ENCODE measurements around the gene HSPB1.
"Not testable (repeated sequence)": the region's sequence is repeated elsewhere in the genome, so short reads cannot be mapped to it uniquely, and the experiment has no call there.

The HSPB1 gene

DNA sequence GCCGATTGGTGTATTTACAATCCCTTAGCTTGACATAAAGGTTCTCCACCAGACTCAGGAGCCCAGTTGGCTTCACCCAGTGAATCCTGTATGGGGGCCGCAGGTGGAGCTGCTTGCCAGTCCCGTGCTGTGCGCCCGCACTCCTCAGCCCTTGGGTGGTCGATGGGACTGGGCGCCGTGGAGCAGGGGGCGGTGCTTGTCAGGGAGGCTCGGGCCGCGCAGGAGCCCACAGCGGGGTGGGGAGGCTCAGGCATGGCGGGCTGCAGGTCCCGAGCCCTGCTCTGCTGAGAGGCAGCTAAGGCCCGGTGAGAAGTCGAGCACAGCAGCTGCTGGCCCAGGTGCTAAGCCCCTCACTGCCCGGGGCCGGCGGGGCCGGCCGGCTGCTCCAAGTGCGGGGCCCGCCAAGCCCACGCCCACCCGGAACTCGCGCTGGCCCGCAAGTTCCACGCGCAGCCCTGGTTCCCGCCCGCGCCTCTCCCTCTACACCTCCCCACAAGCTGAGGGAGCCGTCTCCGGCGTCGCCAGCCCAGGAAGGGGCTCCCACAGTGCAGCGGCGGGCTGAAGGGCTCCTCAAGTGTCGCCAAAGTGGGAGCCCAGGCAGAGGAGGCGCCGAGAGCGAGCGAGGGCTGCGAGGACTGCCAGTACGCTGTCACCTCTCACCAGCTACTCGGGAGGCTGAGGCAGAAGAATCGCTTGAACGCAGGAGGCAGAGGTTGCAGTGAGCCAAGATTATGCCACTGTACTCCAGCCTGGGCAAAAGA lies 7.0 kb downstream of the HSPB1 start:
- not testable (repeated sequence) for DNase-seq

DNA sequence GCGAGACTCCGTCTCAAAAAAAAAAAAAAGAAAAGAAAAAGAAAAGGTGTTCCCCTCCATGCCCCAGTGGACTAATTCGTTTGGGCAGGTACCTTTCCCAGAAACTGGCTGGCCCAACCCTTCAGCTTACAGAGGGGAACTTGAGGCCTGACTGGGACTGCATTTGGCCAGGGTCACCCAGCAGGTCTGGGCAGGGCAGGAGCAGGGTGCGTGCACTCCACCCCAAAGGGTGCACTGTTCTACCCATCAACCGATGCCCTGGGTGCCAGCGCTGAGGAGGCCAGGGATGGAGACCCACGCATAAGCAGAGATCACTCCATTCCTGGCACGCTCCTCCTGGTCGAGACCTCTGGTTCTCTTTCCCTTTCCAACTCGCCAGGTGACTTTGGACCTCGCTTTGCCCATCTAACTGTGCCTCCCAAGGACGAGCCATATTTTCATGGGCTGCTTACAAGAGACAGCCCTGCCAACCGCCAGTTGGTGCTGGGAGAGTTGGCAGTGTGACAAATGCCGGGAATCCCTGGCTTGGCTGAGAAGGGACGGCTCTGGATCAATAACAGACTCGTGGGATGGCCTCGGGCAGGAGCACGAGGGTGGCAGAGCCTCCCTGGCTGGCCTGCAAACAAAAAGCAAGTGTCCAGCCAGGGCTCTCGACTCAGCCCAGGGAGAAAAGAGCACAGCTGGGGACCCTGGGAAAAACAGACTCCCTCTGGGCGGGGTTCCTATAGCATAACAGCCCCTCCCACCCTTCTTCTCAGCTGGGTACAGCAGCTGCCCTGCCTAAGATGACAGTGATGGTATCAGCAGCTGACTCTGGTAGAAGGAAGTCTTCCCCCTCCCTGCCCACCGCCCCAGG lies 7.9 kb downstream of the HSPB1 start:
- no peak for DNase-seq

DNA sequence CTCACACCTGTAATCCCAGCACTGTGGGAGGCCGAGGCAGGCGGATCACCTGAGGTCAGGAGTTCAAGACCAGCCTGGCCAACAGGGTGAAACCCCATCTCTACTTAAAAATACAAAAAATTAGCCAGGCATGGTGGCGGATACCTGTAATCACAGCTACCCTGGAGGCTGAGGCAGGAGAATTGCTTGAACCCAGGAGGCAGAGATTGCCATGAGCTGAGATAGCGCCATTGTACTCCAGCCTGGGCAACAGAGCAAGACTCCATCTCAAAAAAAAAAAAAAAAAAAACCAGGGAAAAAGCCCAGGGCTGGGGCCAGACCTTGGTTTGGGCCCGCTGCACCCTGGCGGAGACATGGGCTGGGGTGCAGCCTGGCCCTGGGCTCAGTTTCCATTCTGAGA lies 9.4 kb downstream of the HSPB1 start:
- DNase-seq: not testable (repeated sequence)

DNA sequence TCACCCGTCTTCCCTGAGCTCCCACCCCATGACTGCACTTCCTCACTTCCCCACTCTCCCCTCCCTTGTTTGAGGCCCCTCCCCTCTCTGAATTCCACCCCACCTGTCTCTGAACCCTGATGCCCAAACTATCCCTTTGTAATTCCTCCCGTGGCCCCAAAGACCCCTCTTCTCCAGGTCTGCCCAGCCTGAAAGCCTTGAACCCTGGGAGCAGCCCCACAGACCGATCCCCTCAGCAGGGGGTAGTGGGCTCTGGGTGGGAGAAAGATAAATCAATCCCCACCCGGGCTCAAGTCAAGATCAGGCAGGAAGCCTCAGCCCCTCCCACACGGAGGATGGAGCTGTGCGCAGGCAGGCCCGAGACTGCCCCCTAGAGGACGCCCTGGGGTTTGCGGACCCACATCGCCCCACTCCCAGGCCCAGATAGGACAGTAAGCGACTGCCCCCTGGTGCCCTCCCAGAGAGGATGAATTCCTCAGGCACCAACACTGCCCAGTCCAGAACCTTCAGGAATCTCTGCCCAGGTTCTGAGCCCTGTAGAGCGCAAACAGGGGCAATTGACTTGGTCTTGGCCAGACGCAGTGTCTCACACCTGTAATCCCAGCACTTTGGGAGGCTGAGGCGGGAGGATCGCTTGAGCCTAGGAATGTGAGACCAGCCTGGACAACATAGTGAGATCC lies 11.7 kb downstream of the HSPB1 start:
- peak; percentile 98 for DNase-seq

DNA sequence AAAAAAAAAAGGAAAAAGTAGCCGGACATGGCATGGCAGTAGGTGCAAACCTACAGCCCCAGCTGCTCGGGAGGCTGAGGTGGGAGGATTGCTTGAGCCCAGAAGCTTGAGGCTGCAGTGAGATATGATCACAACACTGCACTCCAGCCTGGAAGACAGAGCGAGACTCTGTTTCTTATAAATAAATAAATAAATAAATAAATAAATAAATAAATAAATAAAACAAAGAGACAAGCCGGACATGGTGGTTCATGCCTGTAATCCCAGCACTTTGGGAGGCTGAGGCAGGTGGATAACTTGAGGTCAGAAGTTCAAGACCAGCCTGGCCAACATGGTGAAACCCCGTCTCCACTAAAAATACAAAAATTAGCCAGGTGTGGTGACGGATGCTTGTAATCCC lies 12.3 kb downstream of the HSPB1 start:
- DNase-seq: not testable (repeated sequence)

DNA sequence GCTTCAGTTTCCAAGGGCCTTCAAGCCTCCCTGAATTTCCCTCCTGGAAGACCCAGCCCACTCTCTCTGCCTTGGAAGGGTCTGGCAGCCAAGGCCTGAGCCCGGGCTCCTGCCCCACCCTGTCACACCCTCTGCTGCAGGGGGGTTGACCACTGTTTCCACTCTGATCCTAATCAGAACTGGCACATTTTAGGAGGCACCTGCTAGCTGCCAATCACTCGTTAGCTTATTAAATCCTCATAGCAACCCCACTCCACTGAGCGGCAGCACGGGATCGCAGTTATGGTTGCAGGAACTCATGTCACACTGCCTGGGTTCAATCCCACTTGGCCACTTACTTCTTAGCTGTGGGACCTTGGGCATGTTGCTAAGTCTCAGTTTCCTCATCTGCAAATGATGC lies 12.9 kb downstream of the HSPB1 start:
- DNase-seq: no peak

DNA sequence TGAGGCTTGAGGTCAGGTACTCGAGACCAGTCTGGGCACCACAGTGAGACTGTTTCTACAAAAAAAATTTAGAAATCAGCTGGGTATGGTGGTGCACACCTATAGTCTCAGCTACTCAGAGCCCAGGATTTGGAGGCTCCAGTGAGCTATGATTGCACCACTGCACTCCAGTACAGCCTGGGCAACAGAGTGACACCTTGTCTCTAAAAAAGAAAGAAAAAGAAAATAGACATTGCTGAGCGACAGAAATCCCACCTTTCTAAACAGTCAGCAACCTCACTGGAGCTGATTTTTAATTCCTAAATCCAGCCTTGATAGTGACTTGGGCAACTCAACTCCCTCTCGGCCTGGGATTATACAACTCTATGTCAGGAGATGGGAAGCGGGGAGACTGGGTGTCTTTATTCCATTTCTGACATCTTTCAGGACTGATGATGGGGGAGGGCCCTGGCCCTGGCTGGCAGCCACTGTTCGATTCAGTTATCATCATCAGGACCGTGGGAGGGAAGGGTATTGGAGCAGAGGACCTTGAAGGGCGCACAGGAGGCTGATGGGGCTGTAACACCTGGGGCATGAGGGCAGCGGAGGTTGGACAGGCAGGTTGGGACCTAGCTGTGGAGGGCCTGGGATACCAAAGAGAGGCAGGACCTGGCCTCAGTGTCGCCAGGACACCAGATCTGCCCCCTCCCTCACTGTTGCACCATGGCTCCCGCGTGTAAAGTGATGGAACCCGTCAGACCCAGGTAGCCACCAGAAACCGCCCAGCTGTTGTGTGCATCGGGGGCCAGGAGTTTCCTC lies 14.7 kb downstream of the HSPB1 start:
- DNase-seq: no peak

DNA sequence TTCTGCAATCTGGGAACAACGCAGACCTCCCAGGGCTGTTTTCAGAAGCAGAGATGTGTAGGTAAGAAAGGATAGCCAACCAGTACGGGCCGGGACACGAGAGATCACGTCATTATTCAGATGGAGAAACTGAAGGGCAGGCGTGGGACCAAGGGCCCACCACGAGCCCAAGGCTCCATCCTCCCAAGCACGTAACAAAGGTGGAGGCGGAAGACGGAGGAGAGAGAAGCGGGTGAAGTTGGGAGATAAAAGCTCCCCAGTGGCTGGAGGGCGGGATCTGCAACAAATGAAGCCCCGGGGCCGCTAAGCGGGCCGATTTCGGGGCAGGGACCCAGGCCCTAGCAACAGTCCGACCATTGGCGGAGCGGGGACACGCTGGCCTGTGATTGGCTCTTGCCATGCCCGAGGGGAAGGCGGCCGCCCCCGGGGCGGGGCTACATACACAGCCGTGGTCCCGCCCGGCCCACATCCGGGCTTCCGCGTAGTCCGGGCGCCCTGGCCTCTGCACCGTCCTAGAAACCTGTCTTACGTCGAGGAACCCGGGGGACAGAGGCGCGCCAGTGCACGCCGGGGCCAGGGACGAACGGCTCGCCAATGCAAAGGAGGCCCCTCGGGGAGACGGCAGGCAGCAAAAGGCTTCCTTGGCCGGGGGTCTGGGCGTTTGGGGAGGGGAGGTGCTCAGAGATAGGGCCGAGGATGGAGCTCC lies 15.5 kb downstream of the HSPB1 start:
- peak; percentile 98 for DNase-seq

DNA sequence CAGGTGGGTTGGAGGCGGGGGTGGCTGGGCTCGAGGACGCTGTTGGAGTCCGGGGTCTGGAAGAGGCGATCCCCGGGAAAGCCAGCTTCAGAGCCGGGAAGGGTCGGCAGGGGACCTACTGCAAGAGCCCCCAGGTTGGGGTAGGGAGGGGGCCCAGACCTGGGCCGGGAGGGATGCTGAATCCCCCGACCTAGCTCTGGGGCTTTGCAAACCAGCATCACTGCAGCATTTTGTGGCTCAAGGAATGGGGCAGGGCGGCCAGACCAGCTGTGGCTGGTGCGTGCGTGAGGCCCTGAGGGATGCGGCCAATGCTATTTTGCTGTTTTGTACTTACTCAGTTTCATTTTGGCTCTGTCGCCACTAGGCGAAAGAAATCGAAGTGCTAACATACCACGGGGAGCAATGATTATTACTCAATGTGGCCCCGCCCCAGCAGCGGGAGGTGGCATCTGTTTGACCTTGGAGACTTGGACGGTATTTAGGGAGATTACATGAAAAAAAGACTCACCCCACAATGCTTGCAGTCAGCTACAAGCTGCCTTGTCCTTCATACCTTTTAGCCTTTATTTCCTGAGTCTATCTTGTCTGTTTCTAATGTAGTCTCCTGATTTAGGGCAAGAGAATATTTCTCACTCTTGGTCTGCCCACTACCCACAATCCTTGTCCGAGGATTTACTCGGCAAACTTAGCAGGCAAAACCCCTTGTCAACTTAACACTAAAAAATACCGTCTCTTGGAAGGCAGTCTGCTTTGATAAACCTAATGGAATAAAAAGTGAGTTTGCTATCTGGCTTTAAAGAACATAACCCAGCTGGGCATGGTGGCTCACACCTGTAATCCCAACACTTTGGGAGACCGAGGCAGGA lies 16.2 kb downstream of the HSPB1 start:
- peak; percentile 71 for DNase-seq

DNA sequence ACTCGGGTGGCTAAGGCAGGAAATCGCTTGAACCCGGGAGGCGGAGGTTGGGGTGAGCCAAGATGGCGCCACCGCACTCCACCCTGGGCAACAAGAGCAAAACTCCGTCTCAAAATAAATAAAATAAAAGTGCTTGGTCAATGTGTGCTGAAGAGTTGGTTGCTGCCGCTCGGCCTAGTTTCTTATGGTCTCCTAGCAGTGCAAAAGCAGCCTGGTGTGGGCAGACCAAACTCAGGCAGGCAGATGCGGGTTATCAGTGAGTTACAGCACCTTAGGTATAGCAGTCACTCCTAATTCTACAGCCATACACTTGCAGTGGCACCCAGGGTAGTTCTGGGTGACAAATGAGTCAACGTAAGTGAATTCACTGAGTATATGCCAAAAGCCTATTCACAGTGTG lies 22.6 kb downstream of the HSPB1 start:
- no peak for DNase-seq

DNA sequence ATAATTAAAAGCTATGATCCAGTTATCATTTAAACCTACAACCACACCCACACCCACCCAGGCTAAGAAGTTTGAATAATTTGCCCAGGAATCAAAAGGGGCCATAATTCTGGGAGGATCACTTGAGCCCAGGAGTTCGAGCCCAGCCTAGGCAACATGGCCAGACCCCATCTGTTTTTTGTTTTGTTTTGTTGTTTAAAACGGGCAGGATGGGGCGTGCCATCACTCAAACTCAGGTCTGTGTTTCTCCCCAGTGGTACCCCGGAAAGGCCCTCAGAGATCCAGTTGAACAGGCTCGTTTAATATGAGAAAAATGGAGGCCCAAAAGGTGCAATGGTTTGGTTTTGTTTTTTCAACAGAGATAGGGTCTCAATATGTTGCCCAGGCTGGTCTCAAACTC lies 23.3 kb downstream of the HSPB1 start:
- DNase-seq: no peak

DNA sequence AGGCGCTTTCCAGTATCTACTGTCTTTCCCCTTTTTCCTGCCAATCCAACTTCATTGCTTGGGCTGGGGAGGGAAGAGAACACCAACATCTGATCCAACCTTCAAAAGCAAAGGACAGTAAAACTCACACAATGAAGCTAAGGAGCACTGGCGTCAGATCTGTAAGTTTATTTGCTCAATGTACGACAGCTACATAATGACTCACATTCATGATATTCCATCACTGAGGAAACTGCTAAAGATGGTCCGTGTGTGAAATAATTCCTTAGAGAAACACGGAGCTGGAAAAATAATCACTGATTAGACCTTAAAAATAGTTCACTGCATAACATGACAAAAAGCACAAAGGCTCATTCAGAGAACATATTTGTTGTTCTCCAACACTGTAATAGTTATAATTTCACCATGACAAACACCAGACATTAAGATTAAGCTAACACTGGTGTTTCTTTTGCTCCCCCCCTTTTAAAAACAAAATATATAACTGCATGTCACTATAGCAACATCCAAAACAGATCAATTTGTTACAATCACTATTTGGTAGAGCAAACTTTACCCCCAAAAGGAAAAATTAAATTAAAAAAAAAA lies 24.3 kb downstream of the HSPB1 start:
- DNase-seq: no peak

DNA sequence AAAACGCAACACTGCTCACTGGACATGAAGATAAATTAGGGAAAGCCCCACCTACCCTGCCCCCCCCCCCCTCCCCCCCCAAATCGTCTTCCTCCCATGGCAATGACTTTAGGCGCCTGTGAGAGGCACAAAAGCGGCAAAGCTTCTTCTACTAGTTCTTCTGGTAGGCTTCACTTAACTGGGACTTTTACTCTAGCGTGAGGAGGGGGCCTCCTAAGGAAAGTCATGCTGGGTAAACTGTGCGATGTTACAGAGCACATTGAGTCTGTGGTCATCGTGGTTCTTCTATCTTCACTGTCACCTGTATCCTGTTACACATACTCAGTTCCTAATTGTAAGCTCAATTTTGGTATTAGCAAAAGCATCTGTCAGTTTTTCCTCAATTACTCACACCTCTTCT lies 25.1 kb downstream of the HSPB1 start:
- DNase-seq: no peak

DNA sequence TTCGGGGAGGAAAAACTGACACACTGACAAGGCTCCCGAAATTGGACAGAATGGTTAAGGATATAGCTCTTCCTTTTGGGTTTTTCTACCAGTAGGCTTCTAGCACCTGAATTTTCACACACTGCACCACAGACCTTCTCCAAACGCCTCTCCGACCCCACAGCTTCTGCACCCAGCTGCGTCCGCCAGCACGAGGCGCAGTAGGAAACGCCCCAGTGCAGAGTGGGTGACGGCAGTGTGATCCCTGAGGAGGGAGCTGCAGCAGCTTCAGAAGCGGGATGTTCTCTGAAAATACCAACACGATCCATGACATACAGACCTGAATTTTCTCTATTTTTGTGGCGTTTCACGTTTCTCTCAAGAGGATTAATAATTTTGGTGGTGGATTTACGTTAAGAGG lies 25.9 kb downstream of the HSPB1 start:
- DNase-seq: no peak

DNA sequence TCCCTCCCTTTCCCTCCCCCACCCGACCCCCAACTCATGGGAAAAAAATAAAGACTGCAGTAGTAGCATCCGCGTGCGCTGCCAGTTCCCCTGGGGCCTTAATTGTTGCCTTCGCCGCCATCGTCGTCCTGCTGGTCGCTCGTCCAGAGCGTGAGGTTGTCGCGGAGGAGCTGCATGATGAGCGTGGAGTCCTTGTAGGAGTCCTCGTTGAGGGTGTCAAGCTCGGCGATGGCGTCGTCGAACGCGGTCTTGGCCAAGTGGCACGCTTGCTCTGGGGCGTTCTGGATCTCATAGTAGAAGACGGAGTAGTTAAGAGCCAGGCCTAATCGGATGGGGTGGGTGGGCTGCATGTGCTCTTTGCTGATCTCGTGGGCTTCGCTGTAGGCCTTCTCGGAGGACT lies 27.0 kb downstream of the HSPB1 start:
- DNase-seq: no peak

DNA sequence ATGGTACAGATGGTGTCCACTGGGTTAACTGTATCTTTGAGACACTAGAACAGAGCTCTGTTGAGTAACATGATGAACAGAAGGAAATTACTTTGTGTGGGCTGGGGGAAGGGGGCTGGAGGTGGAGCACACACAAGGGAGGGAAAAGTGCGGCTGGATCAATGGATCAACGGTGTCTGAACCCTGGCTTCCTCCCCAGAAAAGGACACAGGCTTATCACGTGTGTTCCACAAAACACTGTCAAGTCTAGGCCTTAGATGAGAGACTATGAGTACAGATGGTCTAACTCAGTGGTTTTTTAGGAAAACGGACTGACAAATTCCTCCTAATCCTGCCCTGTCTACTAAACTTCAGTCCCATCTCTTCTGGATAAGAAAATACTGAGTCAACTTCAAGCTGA lies 27.8 kb downstream of the HSPB1 start:
- no peak for DNase-seq

DNA sequence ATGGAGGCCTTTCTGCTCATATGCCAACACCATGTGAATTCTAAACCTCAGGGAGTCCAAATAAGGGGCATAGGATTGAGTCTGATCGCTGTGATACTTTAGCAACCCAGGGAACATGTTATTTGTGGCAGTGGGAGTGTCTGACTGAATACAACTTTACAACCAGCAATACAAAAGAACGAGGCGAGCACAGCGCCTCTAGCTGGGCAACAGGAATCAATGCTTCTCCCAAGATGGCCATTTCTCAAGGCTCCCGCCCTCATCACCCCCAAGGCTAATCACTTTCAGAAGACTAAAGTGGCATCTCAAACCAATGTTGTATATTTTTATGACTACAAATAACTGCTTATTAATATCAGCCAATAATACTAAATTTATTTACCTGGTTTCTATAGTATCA lies 28.2 kb downstream of the HSPB1 start:
- DNase-seq: no peak

DNA sequence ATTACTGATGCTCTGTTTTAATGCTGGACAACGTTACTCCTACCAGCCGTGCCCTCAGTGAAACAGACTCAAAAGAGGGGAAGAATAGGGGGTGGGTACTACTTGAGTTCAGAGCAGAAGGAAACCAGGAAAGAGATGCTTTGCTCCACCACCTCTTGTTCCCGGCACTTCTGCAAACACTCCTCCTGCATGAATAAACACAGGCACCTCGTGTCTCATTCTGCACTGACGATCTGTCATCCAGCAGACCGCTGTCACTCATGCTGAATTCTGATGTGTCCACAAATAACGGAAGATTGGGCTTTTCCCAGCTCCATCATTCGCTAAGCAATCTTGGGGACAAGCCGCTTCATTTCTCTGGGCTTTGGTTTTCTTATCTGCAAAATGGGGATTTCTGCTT lies 29.6 kb downstream of the HSPB1 start:
- no peak for DNase-seq

DNA sequence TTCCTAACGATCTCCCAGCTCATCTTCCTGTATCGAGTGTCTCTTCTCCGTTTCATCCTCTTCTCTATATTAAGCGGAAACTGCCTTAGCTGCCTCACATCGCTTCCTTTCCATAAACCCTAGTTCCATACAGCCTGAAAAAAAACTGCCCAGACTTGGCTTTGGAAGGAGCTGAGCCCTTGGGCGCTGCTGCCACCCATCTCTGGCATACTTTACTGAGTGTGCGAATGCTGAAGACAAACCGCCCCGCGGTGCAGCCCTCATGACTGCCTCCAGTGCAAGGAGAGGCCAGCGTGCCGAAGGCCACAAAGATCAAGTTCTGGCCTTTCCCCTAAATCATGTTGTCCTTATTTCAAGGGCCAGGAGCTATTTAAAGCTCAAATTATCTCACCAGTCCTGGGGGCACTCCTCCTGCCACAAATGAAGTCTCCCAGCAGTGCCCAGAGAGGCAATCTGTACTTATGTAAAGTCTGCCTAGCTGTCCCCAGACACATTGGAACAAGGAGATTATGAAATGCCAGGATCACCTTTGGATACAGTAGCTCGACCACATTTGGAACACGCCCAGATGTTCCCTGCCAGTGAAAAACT lies 31.1 kb downstream of the HSPB1 start:
- no peak for DNase-seq

DNA sequence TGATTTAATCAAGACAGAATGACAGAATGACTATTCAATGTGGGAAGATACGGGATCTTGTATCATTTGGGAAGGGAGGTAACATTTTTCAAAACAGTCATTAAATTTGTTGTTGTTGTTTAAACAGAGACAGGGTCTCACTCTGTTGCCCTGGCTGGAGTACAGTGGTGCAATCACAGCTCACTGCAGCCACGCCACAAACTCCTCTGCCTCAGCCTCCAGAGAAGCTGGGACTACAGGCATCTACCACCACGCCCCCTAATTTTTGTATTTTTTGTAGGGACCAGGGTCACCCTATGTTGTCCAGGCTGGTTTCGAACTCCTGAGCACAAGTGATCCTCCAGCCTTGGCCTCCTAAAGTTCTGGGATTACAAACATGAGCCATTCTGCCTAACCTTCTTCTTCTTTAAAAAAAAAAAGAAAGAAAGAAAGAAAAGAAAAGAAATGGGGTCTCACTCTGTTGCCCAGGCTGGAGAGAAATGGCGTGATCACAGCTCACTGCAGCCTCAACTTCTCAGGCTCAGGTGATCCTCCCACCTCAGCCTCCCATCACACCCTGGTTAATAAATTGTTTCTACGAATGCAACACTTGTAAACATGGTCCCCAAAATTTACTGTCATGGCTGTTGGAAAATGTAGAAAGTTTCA lies 32.0 kb downstream of the HSPB1 start:
- no peak for DNase-seq

Measured in CD4-positive, alpha-beta T cell treated with Interleukin-6 for 4 hours (primary cell).